HG02759 (cell line): ENCODE data around the gene S100B.
"Not testable (repeated sequence)": the region's sequence is repeated elsewhere in the genome, so short reads cannot be mapped to it uniquely, and the experiment has no call there.

Source experiments
- ATAC-seq: cut with Tn5 transposase; IDR thresholded peaks from one replicate; pipeline ENCODE4 v1.9.1; 2021; ENCODE audit warnings: mild to moderate bottlenecking, moderate library complexity; ENCODE audit not compliant: unreplicated experiment

The S100B gene

DNA sequence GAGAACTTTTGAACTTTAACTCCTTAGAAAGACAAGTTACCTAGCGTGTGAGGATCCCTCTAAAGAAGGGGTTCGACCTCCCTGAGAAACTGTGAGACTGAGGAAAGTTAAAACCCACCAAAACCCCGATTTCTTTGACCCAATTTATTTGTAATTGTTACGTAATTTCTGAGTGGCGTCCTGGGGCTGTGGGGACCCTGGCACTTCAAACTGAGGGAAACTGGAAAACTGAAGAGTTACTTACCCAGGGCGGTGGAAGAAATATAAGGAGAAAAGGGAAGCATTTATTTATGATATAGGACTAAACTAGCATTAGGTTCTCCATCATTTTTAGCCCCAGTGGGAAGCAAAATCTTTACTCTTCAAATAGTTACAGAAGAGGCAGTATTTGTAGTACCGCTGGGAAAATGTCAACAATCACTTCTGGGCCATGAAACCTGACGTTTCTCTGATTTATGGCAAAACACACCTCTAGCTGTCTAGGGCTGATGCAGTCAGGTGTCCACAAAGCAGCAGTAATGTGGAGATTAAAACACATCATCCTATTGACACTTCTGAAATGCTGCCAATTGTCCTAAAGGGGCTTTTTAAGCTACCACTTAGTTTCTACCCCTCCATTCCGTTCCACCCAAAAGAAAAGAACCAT, 430 bp downstream of the S100B start:
- no peak for ATAC-seq

DNA sequence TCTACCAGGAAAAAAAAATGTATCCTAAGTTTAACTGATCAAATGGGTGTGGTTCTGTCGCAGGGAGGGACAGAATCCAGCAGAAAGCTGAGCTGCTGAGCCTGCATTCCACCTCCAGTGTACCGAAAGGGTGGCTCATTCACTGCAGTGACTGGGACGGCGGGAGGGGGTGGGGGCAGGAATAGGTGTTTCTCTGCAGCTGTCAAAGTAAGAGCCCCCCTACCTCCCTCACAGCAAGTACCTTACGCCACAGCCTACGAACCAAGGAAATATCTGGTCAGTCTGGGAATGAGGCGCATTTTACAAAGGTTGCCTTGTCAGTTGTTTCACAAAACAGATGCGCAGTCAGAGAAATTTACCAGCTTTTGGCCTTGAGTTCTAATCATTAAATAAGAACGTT, 1.7 kb downstream of the S100B start:
- ATAC-seq: no peak

DNA sequence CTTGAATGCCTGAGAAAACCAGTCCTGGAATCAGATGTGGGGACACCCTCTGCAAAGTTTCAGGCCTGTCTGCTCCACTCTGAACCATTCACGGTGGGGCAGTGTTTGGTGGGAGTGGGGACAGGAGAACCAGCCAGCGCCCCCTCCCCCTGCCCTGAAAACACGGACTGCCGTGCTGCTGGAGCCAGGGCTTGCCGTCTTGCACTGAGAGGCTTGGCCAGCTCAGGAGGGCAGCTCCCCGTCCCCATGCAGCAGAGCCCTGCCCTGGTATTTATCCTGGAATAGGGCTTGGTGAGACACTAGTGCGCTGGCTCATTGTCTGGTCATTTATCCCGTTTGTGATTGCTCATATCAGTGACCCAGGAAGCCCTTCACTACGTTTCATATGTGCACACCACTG, 3.9 kb downstream of the S100B start:
- no peak for ATAC-seq

DNA sequence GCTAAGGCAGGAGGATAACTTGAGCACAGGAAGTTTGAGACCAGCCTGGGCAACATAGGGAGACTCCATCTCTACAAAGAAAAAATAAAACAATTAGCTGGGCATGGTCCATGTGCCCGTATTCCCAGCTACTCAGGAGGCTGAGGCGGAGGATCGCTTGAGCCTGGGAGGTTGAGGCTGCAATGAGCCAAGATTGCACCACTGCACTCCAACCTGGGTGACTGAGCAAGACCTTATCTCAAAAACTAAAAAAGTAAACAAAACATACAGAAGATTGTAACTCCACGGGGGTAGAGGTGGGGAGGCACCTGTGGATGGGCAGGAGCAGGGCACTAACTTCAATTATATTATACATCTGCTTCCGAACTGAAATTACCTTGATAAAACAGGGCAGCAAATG, 4.6 kb downstream of the S100B start:
- no peak for ATAC-seq

GRCh38 chr21:46598581-46599572, 6.0 kb downstream of the S100B start:
- no peak for ATAC-seq

- no peak for ATAC-seq
Observed at GRCh38 chr21:46597896-46598343, 7.0 kb downstream of the S100B start.

DNA sequence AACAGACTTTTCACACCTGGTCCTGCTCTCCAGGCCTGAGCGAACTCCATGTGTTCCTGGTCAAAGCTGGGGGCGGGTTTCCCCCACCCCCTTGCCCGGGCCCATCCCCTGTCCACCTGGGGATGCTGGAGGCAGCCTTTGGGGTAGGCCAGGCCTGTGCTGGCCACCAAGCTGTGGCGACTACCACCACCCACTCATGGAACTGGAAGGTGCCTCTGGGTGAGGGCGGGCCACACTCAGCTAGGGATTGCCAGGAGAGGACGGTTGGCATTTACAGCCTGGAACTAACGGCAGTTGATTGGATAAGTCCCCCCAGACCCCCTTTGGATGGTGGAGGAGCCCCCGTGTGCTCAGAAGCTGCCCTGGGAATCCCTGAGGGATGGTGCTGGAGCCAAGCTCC, 7.9 kb downstream of the S100B start:
- ATAC-seq: no peak

- ATAC-seq: no peak
Observed at GRCh38 chr21:46596201-46596600, 8.7 kb downstream of the S100B start.

- no peak for ATAC-seq
Observed at GRCh38 chr21:46594276-46594675, 10.6 kb downstream of the S100B start.

DNA sequence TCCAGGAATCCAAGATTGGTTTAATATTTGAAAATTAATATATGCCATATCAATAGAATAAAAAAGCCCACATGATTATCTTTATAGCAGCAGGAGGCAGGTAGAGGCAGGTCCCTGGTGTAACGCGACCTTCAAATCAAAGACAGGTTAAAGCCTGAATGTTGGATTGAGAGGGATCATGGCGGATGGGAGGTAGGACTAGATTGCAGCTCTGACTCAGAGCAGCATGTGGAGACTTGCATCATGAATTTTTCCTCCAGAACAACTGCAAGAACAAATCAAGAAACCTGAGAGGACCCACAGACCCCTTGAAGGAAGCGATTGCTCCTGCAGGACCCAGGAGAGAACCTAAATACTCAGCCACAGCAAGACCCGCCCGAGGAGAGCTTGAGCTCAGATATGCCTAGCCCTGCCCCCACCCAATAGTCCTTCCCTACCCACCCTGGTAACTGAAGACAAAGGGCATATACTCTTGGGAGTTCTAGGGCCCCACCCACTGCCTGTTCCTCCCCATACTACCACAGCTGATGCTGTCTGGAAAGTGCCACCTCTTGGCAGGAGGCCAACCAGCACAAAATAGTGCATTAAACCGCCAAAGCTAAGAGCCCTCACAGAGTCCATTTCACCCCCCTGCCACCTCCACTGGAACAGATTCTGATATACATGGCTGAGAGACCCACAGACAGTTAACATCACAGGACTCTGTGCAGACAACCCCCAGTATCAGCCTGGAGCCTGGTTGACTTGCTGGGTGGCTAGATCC, 19.5 kb downstream of the S100B start:
- no peak for ATAC-seq

- no peak for ATAC-seq
Observed at GRCh38 chr21:46581780-46582307, 23.0 kb downstream of the S100B start.

DNA sequence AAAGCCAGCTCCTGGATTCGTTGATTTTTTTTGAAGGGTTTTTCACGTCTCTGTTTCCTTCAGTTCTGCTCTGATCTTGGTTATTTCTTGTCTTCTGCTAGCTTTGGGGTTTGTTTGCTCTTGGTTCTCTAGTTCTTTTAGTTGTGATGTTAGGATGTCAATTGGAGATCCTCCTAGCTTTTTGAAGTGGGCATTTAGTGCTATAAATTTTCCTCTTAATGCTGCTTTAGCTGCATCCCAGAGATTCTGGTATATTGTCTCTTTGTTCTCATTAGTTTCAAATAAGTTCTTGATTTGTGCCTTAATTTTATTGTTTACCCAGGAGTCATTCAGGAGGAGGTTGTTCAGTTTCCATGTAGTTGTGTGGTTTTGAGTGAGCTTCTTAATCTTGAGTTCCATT, 25.5 kb downstream of the S100B start:
- not testable (repeated sequence) for ATAC-seq

GRCh38 chr21:46577786-46578185, 27.1 kb downstream of the S100B start:
- ATAC-seq: not testable (repeated sequence)

DNA sequence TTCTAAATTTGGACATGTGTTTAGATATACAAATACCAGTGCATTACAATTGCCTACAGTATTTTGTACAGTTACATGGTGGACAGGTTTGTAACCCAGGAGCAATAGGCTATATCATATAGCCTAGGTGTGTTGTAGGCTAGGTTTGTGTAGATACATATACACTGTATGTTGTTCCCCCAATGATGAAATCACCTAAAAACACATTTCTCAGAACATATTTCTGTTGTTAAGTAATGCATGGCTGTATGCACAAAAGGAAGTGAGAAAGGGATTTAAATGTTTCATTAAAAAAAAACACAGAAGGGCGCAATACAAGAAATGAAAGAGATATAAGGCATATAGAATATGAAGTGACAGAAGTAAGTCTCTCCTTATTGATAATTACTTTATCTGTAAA, 32.0 kb downstream of the S100B start:
- no peak for ATAC-seq

DNA sequence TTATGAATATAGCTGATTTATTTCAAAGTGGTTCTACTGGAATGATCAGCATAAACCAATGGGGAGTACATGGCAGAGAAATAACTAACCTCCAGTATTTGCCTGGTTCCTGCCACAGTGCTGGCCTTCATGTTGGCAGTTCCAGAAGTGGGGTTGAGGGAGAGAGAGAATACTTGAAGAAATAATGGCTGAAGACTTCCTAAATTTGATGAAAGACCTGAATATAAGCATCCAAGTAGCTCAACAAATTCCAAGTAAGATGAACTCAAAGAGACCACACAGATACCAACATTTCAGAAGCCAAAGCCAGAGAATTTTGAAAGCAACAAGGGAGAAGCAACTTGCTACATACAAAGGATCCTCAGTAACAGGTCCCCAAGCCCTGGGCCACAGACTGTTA, 34.3 kb downstream of the S100B start:
- no peak for ATAC-seq

DNA sequence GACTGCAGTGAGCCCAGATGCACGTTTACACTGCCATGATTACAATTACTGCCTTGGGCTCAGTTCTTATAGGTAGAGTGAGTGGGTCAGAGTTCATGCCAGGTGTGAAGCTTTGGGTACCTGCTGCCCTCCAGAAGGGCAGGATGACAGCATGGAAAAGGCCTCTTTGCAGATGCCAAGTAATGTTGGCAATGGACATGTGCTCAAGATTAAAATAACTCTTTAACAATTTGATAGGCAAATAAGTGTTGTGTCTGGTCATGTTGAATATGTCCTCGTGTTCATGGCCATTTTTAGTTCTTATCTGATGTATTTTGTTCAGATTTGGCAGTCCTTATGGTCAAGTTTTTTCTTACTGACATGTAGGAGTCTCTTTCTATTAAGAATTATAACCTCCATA, 34.8 kb downstream of the S100B start:
- no peak for ATAC-seq

DNA sequence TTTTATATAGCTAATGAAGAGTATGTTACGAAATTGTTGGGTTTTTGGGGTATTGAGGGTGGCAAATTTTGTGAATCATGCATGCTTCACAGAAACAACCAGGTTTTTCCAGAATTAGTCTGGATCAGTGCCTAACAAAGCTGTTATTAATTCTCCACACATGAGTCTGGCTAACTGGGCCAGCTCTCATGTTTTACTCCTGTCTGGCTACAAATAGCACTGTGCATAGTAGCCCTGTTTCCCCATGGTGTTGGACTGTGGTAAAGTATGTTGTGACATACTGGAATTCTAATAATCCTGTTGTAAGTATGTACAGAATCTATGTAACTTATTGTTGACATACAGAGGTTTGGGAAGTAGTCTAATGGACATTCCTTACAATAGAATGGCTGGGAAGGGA, 35.8 kb downstream of the S100B start:
- ATAC-seq: no peak

DNA sequence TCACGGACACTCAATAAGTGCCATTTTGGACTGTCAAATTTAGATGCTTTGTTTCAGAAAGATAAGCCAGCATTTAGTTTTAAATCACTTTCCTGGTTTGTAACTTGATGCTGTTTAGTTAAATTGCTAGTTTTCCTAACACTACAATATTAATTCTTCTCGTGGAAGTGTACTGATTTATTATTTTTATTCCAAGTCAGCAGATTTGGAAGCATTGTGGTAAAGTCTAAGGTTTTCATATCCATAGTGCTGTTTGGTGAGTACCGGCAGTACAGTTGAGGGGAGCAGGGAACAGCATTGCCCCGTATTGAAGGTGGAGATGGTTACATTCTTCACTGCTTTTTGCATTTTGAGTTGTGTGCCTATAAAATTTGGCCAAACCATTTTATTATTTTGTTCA, 36.3 kb downstream of the S100B start:
- ATAC-seq: no peak

DNA sequence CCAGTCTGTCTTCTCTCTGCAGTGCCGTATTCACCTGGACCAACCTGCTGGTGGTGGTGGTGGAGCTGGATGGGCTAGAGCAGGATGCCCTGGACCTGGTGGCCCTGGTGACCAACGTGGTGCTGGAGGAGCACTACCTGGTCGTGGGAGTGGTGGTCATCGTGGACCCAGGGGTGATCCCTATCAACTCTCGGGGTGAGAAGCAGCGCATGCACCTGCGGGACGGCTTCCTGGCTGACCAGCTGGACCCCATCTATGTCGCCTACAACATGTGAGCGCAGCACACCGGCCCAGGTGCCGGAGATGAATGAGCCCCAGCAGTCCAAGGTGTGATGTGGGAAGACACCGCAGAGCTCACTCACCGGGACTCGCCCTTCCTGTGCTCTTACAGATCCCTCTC, 37.5 kb downstream of the S100B start:
- no peak for ATAC-seq

GRCh38 chr21:46564391-46564790, 40.5 kb downstream of the S100B start:
- ATAC-seq: no peak

- ATAC-seq: no peak
Observed at GRCh38 chr21:46562964-46563607, 41.8 kb downstream of the S100B start.
